Nucleus accumbens (tissue), 56 donors: ENCODE measurements around the gene DCUN1D2.
"Not testable (repeated sequence)": the region's sequence is repeated elsewhere in the genome, so short reads cannot be mapped to it uniquely, and the experiment has no call there.

ENCODE experiments used
- DNase-seq, 56 donors: peaks; one replicate each; lab custom pipeline; 2025; lab: John Stamatoyannopoulos, UW

Gene DCUN1D2

GRCh38 chr13:113493315-113493951, 2.9 kb upstream of the DCUN1D2 start:
- DNase-seq, result no peak

DNA sequence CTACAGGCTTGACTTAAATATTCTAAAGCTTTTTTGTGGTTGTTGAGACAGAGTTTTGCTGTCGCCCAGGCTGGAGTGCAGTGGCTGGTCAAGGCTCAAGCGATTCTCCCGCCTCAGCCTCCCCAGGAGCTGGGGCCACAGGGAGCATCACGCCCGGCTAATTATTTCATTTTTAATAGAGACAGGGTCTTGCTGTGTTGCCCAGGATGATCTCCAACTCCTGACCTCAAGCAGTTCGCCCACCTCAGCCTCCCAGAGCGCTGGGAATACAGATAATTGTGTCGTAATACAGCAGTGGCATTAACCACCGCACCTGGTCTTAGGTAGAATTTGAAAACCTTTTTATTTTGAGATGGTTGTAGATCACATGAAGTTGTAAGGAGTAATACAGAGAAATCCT, 1.5 kb upstream of the DCUN1D2 start:
- DNase-seq, result no peak

DNA sequence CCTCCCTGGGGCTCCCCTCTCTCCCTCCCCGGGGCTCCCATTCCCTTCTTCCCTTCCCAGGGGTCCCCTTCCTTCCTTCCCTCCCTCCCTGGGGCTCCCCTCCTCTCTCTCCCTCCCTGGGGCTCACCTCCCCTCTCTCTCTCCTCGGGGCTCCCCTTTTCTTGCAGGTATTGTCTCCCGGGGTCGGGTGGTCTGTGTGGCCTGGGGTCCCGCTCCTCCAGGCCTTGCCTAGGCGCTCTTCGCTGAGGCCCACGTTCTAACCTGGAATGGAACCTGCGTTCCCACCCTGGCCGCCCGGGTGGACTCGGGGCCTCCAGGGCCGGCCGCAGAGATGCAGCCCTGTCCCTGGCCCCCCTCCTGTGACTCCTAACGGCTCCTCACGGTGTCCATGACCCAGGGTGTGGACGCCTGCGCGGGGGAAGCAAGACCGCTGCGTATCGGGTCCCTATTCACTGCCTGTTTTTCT, 940 bp upstream of the DCUN1D2 start:
- peak in 6 of 56 donors; percentile 5 to 39 (median 18) for DNase-seq

- DNase-seq, result peak in 25 of 56 donors; percentile 9 to 70 (median 53)
Measured at GRCh38 chr13:113489549-113490495, 689 bp downstream of the DCUN1D2 start.

DNA sequence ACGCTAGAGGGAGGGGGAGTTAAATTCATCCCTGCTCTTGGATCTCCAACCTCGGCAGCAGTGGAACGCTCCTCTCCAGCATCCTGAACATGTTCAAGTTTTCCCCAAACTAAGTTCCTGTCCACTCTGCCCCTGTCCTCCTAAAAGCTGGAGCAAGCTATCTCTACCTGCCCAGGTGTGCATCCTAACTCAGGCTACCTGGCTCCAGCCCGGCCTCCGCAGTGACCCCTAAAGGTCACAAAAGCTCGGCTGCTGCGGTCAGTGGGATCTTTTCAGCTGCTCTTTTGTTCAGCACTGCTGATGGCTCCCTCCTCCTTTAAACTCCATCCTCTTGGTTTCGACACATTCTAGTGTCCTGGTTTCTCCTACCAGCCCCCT, 1.4 kb downstream of the DCUN1D2 start:
- no peak for DNase-seq

DNA sequence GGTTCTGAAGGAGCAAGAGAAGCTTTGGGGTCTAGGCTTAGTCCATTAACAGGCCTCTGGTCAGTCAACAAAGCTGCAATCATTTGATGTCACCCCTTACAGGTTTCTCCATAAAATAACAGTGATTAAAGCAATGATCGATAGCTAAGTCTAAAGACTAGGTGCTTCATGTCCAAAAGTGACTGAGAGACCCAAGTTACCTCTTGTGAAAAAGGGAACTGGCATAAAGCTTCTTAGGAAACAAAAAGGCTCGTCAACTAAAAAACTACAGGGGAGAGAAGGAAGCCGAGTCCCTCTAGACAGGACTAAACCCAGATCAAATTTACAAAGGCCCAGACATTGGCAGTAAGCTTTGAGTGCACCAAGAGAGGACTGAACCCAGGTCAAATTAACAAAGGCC, 2.2 kb downstream of the DCUN1D2 start:
- no peak for DNase-seq

DNA sequence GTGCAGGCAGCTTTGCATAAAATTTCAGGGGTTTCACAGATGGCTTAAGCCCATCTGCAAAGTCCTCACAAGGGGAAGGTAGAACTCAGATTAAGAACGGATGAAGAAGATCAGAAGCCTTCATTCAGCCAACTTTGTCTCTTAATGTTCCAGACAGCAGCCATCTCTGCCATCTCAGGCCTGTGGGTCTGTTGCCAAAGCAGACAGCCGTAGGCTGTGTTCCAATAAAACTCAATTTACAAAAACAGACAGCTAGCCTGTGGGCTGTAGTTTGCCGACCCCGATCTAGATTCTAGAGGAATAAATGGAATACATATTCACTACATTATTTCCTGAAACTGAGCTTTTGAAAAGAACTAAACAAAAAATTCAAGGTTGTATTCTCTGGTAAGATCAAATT, 3.8 kb downstream of the DCUN1D2 start:
- DNase-seq, result no peak

- DNase-seq, result no peak
Measured at GRCh38 chr13:113485545-113485944, 5.0 kb downstream of the DCUN1D2 start.

DNA sequence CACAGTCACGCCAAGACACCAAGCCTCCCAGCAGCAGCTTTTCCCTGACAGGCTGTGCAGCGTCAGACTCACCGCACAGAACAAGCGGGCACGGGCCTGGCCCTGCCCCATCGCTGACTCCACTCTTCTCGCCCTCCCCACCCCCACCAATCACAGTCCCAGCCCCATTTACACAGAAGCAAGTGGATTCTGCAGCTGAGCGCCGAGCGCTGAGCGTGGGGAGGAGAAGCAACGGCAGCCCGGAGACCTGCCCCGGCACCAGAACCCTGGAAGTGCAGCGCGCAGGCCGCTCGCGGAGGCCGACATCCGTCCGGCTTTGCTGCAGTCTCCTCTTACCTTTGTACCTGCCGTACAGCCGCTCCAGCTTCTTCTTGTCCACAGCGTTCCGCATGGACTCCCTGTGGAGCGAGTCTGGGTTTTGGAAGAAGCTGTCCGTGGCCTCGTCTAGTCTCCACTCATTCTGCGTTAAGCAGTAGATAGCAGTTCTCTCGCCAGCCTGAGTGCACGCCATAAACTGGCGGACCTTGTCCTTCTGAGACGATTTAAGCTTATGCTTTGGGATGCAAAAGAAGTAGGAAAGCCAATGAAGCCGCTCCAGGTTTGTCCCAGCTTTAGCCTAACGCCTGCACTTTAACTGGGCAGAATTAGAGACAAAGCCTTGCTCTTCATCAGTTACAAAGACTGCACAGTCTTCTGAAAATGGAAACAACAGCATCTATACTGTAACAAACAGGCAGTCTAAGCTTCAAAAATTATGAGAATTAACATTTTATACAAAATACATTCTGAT, 6.8 kb downstream of the DCUN1D2 start:
- peak in 13 of 56 donors; percentile 10 to 60 (median 24) for DNase-seq

DNA sequence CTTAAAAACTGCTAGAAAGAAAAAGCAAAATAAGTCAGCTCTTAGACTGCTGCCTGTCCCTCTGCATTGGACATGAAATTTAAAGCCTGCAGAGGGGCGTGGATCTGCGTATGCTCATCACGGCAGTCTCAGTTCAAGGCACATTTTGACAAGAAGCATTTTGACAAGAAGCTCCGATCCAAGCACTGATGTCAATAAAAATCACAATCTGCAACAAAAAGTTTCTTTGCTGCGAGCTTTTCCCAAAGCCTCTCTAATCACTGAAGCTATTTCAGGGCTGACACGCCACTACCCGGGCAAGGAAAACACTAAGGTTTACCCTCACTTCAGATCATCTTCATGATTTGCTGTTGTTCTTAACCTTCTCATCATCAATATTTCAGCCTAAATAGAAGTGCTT, 7.4 kb downstream of the DCUN1D2 start:
- DNase-seq, result no peak

DNA sequence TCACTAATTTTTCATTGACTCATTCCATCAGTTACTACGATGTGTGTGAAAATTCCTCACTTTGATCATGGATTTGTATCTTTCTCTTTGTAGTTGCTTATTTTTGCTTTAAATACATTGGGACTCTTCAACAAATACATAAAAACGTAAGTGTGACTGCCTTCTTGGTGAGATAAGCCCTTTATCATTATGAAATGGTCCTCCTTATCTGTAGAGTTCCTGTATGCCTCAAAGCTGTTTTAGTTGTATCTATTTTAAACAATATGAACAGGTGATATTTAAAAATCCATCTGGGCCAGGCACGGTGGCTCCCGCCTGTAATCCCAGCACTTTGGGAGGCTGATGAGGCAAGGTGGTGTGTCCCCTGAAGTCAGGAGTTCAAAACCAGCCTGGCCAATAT, 11.3 kb downstream of the DCUN1D2 start:
- no peak for DNase-seq

GRCh38 chr13:113477724-113478123, 12.8 kb downstream of the DCUN1D2 start:
- DNase-seq, result no peak

DNA sequence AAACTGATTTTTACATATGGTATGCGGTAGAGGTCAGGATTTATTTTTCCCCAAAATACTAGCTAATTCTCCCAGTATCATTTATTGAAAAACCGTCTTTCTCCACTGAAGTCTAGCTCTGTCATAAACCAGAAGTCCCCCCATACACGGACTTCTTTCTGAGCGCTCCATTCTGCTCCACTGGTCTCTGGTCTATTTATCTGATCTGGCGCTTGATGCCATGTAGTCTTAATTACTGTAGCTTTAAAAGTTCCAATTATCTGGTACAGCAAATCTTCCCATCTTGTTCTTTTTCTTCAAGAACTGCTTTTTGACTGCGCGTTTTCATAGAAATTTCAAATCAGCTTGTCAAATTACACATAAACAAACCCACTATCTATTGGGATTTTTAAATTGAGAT, 13.7 kb downstream of the DCUN1D2 start:
- DNase-seq, result no peak

- no peak for DNase-seq
Measured at GRCh38 chr13:113475911-113476310, 14.6 kb downstream of the DCUN1D2 start.

GRCh38 chr13:113475280-113475679, 15.2 kb downstream of the DCUN1D2 start:
- no peak for DNase-seq

DNA sequence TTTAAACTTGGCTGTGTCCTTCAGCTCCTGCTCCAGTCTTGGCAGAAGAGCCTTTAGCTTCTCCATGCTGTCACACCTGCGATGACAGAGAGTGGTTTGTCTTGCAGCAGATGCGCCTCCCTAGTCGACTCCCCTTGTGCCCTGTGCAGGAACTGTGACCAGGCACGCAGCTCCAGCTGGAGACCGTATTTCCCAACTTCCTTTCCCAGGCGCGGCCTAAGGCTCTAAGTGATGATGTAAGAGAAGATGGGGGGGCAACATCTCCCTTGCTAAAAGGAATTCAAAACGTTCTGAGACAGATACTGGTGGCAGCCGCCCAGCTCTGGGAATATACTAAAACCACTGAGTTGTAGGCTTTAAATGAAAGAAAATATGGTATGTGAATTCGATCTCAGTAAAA, 16.3 kb downstream of the DCUN1D2 start:
- DNase-seq, result no peak

GRCh38 chr13:113472355-113473025, 18.0 kb downstream of the DCUN1D2 start:
- DNase-seq, result no peak

- no peak for DNase-seq
Measured at GRCh38 chr13:113471844-113472243, 18.7 kb downstream of the DCUN1D2 start.

GRCh38 chr13:113470635-113471163, 19.8 kb downstream of the DCUN1D2 start:
- not testable (repeated sequence) for DNase-seq

- DNase-seq, result no peak
Measured at GRCh38 chr13:113470073-113470472, 20.4 kb downstream of the DCUN1D2 start.
